Motor neuron (in vitro differentiated cells): ENCODE data around the gene FAM20A. TPM values are rescaled to one million over a fixed set of nuclear protein-coding genes. Genes with fewer than 3 reads are reported as not detected.
"Not testable (repeated sequence)": the region's sequence is repeated elsewhere in the genome, so short reads cannot be mapped to it uniquely, and the experiment has no call there.

ENCODE experiments used
- ATAC-seq, 8 experiments: fragments of 200-7000 bp; cut with Tn5 transposase; replicated peaks in 6 of 8; 2 replicates each; pipeline ENCODE4 v1.8.0; 2021; ENCODE audit warnings: mild to moderate bottlenecking in 8 of 8, moderate library complexity in 8 of 8
- H3K27ac ChIP-seq, 2 donors: fragments of 250-450 bp; sonication (Bioruptor Pico); 2 replicates each; pipeline ENCODE4 v1.9.0; 2021; ENCODE audit warnings: antibody characterized with exemption in 2 of 2, mild to moderate bottlenecking in 2 of 2, moderate library complexity in 1 of 2
- H3K4me1 ChIP-seq, 2 donors: fragments of 250-450 bp; sonication (Bioruptor Pico); replicated peaks in 1 of 2; 2 replicates each; pipeline ENCODE4 v1.6.1; 2021; ENCODE audit warnings: antibody characterized with exemption in 2 of 2, mild to moderate bottlenecking in 2 of 2, moderate library complexity in 1 of 2
- H3K4me3 ChIP-seq, 5 donors: fragments of 250-450 bp; sonication (Bioruptor Pico); 2 replicates each; pipeline ENCODE4 v1.9.0; 2021; ENCODE audit warnings: antibody characterized with exemption in 5 of 5, mild to moderate bottlenecking in 5 of 5, moderate library complexity in 4 of 5
- WGBS, 10 experiments: fragments of 450-650 bp; shearing (Covaris generic); methylation state at CpG; one replicate each; pipeline ENCODE4 v1.0.0; 2022; 5-methylcytosine and 5-hydroxymethylcytosine counted together
- in situ Hi-C, 9 experiments: fragments of 400-800 bp; cut with MboI; loops; one replicate each; pipeline ENCODE4 v1.15.0; 2021; ENCODE audit warnings: low sequenced_read_pairs in 9 of 9, low pct_unique_long_range_greater_than_20kb in 2 of 9; ENCODE audit not compliant: unreplicated experiment in 9 of 9
- total RNA-seq, 8 experiments: library from RNA; unstranded; fragments of 300-600 nt; gene quantifications; 2 replicates each; pipeline versions ENCODE4 v1.2.3 to v1.2.4, GENCODE V29; 2022

FAM20A gene
- total RNA-seq, 8 experiments from 2014 or later = 1.6 to 12.1 (median 3.5) TPM

- no peak overlapping the region for H3K27ac ChIP-seq
- ATAC-seq = peak in 3 of 8 experiments; percentile 41 to 72 (median 42)
- no peaks in the 10 kb centered on the region for H3K4me1 ChIP-seq
- WGBS, 10 experiments = 6 to 100% (median 57%) methylated on average over 1 to 3 of the region's 3 CpGs
- no peak overlapping the region for H3K4me3 ChIP-seq
- in situ Hi-C loops = no loop called here
Observed at GRCh38 chr17:68592682-68593641, 8.2 kb downstream of the FAM20A start.

- no peak overlapping the region for H3K4me3 ChIP-seq
- H3K27ac ChIP-seq = no peak overlapping the region
- ATAC-seq = no peak
- in situ Hi-C loops = no loop called here
- WGBS, 10 experiments = 6 to 100% (median 67%) methylated on average over 1 to 2 of the region's 2 CpGs; no CpG with 5 or more reads in 1 of the 10 experiments
- H3K4me1 ChIP-seq = no peaks in the 10 kb centered on the region
Observed at GRCh38 chr17:68592009-68592408, 9.2 kb downstream of the FAM20A start.

GRCh38 chr17:68591583-68591982 is 9.6 kb downstream of the FAM20A start:
- no peak for ATAC-seq
- 73 to 100% (median 84%) methylated on average over 1 to 9 of the region's 12 CpGs; no CpG with 5 or more reads in 2 of the 10 experiments for WGBS, 10 experiments
- Histone ChIP-seq H3K4me3 (no peak overlapping the region), H3K27ac (no peak overlapping the region), H3K4me1 (no peaks in the 10 kb centered on the region)
- in situ Hi-C loops = no loop called here

GRCh38 chr17:68589086-68589485 is 12.1 kb downstream of the FAM20A start:
- WGBS, 10 experiments = 20 to 100% (median 80%) methylated on average over 1 to 3 of the region's 3 CpGs; no CpG with 5 or more reads in 3 of the 10 experiments
- in situ Hi-C loops = no loop called here
- Histone ChIP-seq H3K4me3 (no peak overlapping the region), H3K4me1 (no peaks in the 10 kb centered on the region), H3K27ac (no peak overlapping the region)
- no peak for ATAC-seq

GRCh38 chr17:68588362-68588761 is 12.8 kb downstream of the FAM20A start:
- 29 to 75% (median 40%) methylated on average over 1 of the region's 1 CpG; no CpG with 5 or more reads in 3 of the 10 experiments for WGBS, 10 experiments
- H3K27ac ChIP-seq = no peak overlapping the region
- H3K4me3 ChIP-seq = no peak overlapping the region

GRCh38 chr17:68587847-68588246 is 13.3 kb downstream of the FAM20A start:
- Histone ChIP-seq H3K27ac (no peak overlapping the region), H3K4me1 (no peaks in the 10 kb centered on the region), H3K4me3 (no peak overlapping the region)
- in situ Hi-C loops = no loop called here
- ATAC-seq = no peak
- 65 to 96% (median 86%) methylated on average over 1 to 2 of the region's 2 CpGs for WGBS, 10 experiments

More at GRCh38 chr17:68588362-68588761, 12.8 kb downstream of the FAM20A start:
- H3K4me1 ChIP-seq = no peaks in the 10 kb centered on the region
- in situ Hi-C loops = no loop called here
- ATAC-seq = no peak

GRCh38 chr17:68587026-68587425 is 14.1 kb downstream of the FAM20A start:
- Histone ChIP-seq H3K4me3 (no peak overlapping the region), H3K27ac (no peak overlapping the region), H3K4me1 (peaks cover 2 to 6% of the 10 kb centered on the region in 2 donors)
- WGBS, 10 experiments = 20 to 100% (median 99%) methylated on average over 1 to 5 of the region's 5 CpGs; no CpG with 5 or more reads in 2 of the 10 experiments
- ATAC-seq = no peak
- in situ Hi-C loops = no loop called here

- no peak overlapping the region for H3K27ac ChIP-seq
Observed at GRCh38 chr17:68585643-68586042, 15.5 kb downstream of the FAM20A start.

GRCh38 chr17:68584581-68585303 is 16.4 kb downstream of the FAM20A start:
- 60 to 100% (median 80%) methylated on average over 2 to 5 of the region's 5 CpGs; no CpG with 5 or more reads in 2 of the 10 experiments for WGBS, 10 experiments
- peaks cover 2 to 6% of the 10 kb centered on the region in 2 donors for H3K4me1 ChIP-seq
- H3K27ac ChIP-seq = no peak overlapping the region
- in situ Hi-C loops = no loop called here
- no peak overlapping the region for H3K4me3 ChIP-seq
- peak in 1 of 8 experiments; percentile 13 for ATAC-seq

More at GRCh38 chr17:68585643-68586042, 15.5 kb downstream of the FAM20A start:
- Histone ChIP-seq H3K4me1 (peaks cover 2 to 6% of the 10 kb centered on the region in 2 donors), H3K4me3 (no peak overlapping the region)
- in situ Hi-C loops = no loop called here
- peak in 3 of 8 experiments; percentile 41 to 80 (median 75) for ATAC-seq
- WGBS, 10 experiments = 18 to 100% (median 67%) methylated on average over 2 to 4 of the region's 4 CpGs; no CpG with 5 or more reads in 4 of the 10 experiments

- ATAC-seq, H3K4me3 ChIP-seq, in situ Hi-C loops, H3K27ac ChIP-seq, H3K4me1 ChIP-seq: not testable (repeated sequence)
- 58 to 100% (median 83%) methylated on average over 1 to 5 of the region's 6 CpGs; no CpG with 5 or more reads in 4 of the 10 experiments for WGBS, 10 experiments
Observed at GRCh38 chr17:68582867-68583266, 18.3 kb downstream of the FAM20A start.

GRCh38 chr17:68581863-68582645 is 19.1 kb downstream of the FAM20A start:
- no peak overlapping the region for H3K27ac ChIP-seq
- peaks cover 2 to 6% of the 10 kb centered on the region in 2 donors for H3K4me1 ChIP-seq
- WGBS, 10 experiments = 66 to 93% (median 79%) methylated on average over 4 to 9 of the region's 9 CpGs; no CpG with 5 or more reads in 4 of the 10 experiments
- no peak for ATAC-seq
- H3K4me3 ChIP-seq = no peak overlapping the region
- in situ Hi-C loops = no loop called here

GRCh38 chr17:68580236-68580770 is 20.9 kb downstream of the FAM20A start:
- ATAC-seq = peak in 2 of 8 experiments; percentile 57 to 81

More at GRCh38 chr17:68580236-68580770, 20.9 kb downstream of the FAM20A start:
- H3K4me3 ChIP-seq = no peak overlapping the region
- 9 to 96% (median 80%) methylated on average over 1 to 6 of the region's 6 CpGs; no CpG with 5 or more reads in 3 of the 10 experiments for WGBS, 10 experiments
- no peak overlapping the region for H3K27ac ChIP-seq
- H3K4me1 ChIP-seq = peaks cover 2 to 6% of the 10 kb centered on the region in 2 donors
- in situ Hi-C loops = no loop called here
